Umbilical cord (tissue), 2 donors: ENCODE measurements around the gene C6orf89. TPM values are rescaled to one million over a fixed set of nuclear protein-coding genes. Genes with fewer than 3 reads are reported as not detected.
A peak's percentile ranks its signal among the peaks of the same experiment; 100 is the strongest.
"Not testable (repeated sequence)": the region's sequence is repeated elsewhere in the genome, so short reads cannot be mapped to it uniquely, and the experiment has no call there.

ENCODE experiments used
- DNase-seq: peaks from one replicate; pipeline ENCODE4 v3.0.0-alpha.2; 2015; ENCODE audit warnings: low spot score
- total RNA-seq: library from RNA; depleted of rRNA; stranded (reverse); fragments of >200 nt; gene quantifications from one replicate; pipeline ENCODE4 v1.2.3, GENCODE V29; 2014; ENCODE audit warnings: low replicate concordance; ENCODE audit not compliant: insufficient read depth

The C6orf89 gene
- total RNA-seq, 1 donor from 2014 or later: 40.2 TPM

DNA sequence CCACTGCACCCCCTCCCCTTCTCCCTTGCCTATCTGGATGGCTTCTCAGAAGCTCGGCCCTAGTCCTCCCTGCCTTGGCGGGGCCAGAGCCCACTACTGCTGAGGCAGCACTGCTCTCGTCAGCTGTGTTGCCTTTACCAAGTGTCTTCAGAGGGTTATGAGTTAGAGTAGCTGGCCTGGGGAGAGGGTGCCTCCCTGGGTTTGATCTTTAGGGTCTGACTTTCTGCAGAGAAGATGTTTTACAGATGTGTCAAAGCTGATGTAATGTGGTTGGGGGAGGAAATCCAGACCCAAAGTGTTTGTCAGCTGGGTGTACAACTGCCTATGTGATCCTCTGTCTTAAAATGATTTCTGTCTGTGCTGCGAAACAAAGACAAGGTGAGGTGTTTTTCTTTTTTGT is 38.4 kb downstream of the C6orf89 start:
- peak; percentile 82 for DNase-seq

- DNase-seq: peak; percentile 68
Observed at GRCh38 chr6:36924778-36925374, 39.1 kb downstream of the C6orf89 start.

DNA sequence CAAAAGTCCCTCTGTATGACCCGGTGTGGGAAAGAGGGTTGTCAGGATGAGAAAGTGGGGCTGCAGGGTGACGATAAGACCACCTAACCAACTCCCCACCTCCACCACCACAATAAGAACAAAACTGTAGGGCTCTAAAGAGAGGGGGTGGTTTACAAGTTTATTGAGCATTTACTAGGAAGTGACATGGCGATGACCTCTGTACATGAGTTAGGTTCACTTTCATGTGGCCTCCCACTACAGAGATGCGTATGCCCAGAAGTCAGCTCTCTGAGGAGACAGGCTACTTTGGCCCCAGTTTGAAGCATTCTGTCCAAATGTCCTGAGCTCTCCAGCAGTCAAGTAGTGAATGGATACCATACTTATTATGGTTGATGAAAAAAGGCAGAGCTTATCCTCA is 40.1 kb downstream of the C6orf89 start:
- no peak for DNase-seq

DNA sequence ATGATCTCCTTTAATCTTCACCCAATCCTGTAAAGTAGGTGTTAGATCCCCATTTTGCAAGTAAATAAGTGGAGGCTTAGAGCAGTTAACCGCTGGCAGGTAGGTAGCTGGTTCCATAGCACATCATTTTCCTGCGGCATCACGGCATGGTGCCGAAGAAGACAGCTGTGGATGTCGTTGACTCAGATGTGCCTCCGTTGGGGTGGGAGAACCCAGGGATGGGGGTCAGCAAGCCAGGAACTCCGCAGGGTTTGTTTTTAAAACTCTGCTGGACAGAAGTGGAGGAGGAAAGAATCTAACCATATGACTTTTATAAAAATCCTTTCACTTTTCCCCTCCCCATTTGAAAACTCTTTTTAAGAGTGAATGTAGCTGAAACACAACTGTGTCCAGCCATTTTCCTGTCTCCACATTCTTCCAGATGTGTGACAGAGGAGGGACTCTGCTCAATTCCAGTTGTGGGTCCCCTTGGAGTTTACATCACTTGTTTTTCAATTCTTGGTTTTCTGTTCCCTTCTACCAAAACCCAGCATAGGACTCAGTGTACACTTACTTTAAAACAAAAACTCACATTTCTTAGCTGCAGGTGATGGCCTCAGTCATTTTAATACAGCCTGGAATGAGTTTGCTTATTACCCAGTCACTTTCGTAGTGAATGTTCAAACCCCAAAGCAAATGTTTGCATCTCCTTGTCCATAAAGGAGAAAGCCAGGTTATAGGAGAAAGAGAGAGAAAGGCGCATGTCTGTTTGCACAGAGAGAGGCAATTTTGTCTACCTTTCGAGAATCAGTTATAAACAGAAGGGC is 41.2 kb downstream of the C6orf89 start:
- DNase-seq: no peak

DNA sequence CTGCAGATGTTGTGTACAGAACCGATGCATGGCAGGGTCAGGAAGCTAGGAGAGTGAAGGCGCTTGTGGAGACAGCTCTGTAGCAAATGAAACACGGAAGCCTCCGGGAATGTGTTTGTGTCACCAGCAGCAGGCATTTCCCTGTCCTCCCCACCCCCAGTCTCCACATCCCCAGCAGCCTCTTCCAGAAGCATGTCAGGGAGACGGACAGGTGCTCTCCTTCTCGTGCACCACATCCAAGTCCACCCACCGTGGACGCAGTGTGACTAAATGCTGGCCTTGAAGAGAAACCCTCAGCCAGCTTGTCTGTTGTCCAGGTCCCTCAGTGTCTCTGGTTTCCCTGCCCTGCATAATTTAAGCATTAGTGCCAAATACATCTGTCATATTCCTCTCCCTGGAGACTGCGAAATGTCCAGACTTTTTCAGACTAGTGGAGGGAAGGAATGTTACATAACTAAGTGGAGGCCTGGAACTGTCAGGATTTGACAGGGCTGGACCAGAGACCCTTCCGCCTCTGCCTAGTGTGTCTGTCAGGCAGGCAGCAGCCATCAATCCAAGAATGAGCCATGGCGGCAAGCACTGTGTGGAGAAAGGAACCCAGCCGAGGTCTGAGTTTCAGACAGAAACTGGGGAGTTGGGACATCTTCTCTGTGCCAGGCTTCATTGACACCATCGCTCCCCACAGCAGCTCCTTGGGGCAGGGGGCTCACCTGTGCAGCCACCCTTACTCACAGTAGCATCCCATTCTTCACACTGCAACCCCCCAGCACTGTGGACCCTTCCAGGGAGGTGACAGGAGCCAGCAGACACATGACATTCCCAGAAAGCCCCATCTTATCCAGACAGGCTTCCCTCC is 42.2 kb downstream of the C6orf89 start:
- DNase-seq: peak; percentile 64

DNA sequence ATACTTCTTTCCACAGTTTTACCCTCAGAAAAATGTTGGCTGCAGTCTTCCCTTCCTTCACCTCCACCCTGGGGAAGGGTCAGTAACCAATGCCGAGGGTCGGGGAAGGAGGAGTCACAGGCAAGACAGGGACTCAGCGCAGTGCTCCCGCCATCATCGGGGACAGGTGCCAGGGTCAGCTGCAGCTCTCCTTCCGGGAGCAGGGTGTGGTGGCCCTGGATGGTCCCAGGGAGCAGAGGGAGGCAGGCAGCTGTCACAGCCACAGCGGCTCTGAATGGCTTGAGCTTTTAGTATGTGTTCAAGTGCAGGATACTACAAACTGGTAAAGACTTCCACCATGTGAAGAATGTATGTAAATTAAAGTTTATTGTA is 42.8 kb downstream of the C6orf89 start:
- DNase-seq: no peak

GRCh38 chr6:36929152-36929551 is 43.4 kb downstream of the C6orf89 start:
- DNase-seq: no peak

GRCh38 chr6:36929607-36930006 is 43.9 kb downstream of the C6orf89 start:
- DNase-seq: no peak

- no peak for DNase-seq
Observed at GRCh38 chr6:36930483-36930882, 44.7 kb downstream of the C6orf89 start.

DNA sequence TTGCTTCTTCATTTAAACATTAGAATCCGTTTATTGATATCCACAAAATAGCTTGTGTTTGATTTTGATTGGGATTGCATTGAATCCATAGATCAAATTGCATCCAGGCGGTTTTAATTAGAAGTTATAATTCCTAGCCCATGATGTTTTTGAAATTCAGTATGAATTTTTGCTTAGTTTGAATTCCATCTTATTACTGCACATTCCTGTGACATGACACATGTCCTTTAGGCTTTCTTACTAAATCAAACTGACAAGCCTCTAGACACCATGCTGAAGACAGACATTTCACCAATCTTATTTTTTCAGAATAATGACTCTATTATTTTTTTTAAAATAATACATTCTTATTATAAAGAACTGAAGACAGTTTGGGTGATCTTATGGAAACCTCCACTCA is 47.4 kb downstream of the C6orf89 start:
- DNase-seq: no peak

GRCh38 chr6:36933519-36933918 is 47.8 kb downstream of the C6orf89 start:
- no peak for DNase-seq

GRCh38 chr6:36934901-36935300 is 49.1 kb downstream of the C6orf89 start:
- DNase-seq: no peak

- no peak for DNase-seq
Observed at GRCh38 chr6:36936824-36937223, 51.1 kb downstream of the C6orf89 start.

DNA sequence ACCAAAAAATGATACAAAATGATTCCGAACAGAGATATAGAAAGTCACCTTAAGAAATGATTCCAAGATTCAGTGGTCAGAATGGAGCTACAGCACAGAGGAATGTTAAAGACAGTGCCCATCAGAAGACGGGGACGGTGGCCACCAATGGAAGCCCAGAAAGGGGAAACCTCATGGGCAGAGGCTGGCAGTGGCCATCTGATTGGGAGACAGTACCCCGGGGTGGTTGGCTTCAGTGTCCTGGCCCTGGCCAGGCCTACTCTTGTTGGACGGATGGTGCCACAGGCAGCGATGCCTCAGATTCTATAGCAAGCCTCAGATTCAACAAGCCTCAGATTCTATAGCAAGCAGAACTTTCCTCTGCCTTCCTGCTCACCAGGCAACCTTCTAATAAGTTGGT is 52.1 kb downstream of the C6orf89 start:
- DNase-seq: no peak

GRCh38 chr6:36938536-36938935 is 52.8 kb downstream of the C6orf89 start:
- no peak for DNase-seq

DNA sequence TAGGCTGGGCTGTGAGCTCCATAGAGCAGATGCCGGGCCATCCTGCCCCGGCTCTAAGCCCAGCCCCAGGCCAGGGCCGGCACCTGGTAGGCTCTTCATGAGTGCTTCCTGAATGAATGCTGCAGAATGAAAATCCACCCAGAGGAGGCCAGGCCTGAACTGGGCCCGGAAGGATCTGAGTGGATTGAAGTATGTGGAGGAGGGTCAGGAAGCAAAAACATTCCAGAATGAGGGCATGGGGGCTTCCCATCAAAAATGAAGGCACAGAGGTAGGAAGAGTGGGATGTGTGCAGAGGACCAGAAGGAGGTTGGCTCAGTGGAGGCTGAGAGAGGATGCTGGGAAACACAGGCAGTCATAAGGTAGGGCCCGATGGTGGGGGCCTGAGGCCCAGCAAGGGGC is 53.3 kb downstream of the C6orf89 start:
- DNase-seq: not testable (repeated sequence)

GRCh38 chr6:36940027-36940426 is 54.3 kb downstream of the C6orf89 start:
- no peak for DNase-seq

- DNase-seq: not testable (repeated sequence)
Observed at GRCh38 chr6:36941561-36941960, 55.8 kb downstream of the C6orf89 start.

DNA sequence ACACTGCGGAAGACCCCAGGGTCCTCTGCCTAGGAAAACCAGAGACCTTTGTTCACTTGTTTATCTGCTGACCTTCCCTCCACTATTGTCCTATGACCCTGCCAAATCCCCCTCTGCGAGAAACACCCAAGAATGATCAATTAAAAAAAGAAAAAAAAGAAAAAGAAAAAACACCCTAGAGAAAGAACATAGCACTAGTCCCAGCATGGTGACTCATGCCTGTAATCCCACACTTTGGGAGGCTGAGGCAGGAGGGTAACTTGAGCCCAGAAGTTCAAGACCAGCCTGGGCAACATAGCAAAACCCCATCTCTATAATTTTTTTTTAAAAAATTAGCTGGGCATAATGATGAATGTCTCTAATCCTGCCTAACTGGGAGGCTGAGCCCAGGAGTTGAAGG is 56.6 kb downstream of the C6orf89 start:
- not testable (repeated sequence) for DNase-seq

DNA sequence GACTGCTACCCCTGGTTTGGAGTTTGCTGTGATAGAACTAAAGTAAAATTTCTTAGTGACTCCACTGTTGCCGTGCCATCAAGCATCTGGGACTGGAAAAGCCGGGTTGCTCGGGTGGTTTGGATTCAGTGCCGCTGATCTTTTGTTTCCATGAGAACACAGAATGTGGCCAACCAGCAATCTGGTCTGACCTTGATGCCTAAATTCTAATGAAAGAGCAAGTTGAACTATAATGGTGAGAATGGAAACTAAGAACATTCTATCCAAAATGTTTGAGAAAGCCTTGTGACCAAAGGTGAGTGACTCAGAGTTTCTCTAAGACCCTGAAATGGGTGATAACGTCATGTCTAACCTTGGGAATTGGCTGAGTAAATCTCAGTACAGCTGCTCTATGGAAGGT is 58.9 kb downstream of the C6orf89 start:
- DNase-seq: no peak

- DNase-seq: no peak
Observed at GRCh38 chr6:36945301-36945700, 59.5 kb downstream of the C6orf89 start.

DNA sequence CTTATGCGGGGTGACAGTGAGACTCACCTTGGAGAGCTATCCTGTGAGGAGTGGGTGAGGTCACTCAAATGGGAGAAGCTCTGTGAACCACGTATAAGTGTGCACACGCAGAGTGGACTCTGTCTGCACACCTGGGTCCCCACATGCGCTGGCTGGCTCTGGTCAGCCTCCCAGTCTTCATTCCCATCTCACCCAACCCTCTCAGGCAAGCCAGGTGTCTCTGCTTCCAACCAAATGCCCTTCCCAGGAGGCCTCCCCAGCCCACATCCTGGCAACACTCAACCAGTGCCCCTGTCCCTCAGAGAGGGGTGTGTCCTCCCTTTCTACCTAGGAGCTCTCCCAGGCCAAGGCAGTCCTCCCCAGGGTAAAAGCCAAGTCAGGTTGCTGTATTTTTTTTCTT is 60.8 kb downstream of the C6orf89 start:
- no peak for DNase-seq
